Fibroblast of pulmonary artery (primary cell): ENCODE data around the gene BNC2.

Experiments
- DNase-seq: peaks from one replicate; pipeline ENCODE4 v3.0.0-alpha.2; 2010; ENCODE audit warnings: low read depth
- H3K4me3 ChIP-seq: replicated peaks from 2 replicates; pipeline ENCODE4 v1.5.1; 2011; ENCODE audit warnings: low read depth, mild to moderate bottlenecking, control low read depth, low read length, moderate library complexity
- TF ChIP-seq, protein P1 (sequence below): IDR thresholded peaks from 2 replicates; pipeline ENCODE4 v1.5.1; 2011; ENCODE audit warnings: mild to moderate bottlenecking, control low read depth, low read length, inconsistent platforms; ENCODE audit errors: missing control alignments

BNC2 gene

GRCh38 chr9:16608906-16609305 is 261.6 kb downstream of the BNC2 start:
- H3K4me3 ChIP-seq = no peak overlapping the region
- TF ChIP-seq, protein P1, sequence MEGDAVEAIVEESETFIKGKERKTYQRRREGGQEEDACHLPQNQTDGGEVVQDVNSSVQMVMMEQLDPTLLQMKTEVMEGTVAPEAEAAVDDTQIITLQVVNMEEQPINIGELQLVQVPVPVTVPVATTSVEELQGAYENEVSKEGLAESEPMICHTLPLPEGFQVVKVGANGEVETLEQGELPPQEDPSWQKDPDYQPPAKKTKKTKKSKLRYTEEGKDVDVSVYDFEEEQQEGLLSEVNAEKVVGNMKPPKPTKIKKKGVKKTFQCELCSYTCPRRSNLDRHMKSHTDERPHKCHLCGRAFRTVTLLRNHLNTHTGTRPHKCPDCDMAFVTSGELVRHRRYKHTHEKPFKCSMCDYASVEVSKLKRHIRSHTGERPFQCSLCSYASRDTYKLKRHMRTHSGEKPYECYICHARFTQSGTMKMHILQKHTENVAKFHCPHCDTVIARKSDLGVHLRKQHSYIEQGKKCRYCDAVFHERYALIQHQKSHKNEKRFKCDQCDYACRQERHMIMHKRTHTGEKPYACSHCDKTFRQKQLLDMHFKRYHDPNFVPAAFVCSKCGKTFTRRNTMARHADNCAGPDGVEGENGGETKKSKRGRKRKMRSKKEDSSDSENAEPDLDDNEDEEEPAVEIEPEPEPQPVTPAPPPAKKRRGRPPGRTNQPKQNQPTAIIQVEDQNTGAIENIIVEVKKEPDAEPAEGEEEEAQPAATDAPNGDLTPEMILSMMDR = no peak
- DNase-seq = no peak

DNA sequence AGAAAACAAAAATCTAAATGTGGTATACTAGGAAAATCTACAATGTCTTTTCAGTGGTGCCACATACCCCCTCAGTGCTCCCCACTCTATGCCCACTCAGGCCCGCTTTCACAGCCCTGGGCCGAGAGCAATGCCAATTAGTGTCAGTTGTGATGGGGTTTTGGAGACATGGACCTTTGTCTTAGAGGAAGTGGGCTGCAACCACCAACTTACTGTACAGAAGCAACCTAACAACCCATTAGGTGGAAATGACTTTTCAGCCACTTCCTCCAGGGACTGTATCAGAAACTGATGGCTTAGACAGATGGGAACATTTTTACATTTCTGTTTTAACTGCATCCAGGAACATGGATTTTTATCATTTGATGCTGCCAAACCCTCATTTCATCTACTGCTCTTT is 268.0 kb downstream of the BNC2 start:
- TF ChIP-seq, protein P1 = no peak
- H3K4me3 ChIP-seq = no peak overlapping the region
- DNase-seq = no peak

GRCh38 chr9:16601991-16602390 is 268.5 kb downstream of the BNC2 start:
- no peak overlapping the region for H3K4me3 ChIP-seq
- TF ChIP-seq, protein P1 = no peak
- DNase-seq = no peak

DNA sequence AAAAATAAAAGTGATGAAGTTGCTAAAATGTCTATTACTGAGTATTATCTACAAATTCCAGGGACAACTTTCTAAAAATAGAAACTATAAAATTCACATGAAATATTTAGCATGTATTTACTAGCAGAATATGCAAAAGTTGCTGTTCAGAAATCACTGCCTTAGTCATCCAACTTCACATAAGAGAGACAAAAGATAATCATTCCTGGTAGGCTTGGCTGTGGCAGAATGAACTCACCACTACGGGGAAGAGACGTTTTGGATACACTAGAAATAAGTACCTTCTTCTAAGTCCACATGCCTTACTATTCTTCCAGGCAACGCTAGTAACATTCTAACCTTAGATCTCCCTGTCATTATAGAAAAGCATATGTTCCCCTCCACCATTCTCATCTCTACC is 272.2 kb downstream of the BNC2 start:
- TF ChIP-seq, protein P1 = no peak

GRCh38 chr9:16597136-16597535 is 273.3 kb downstream of the BNC2 start:
- no peak overlapping the region for H3K4me3 ChIP-seq
- TF ChIP-seq, protein P1 = no peak
- no peak for DNase-seq

More for the DNA sequence above, 272.2 kb downstream of the BNC2 start:
- H3K4me3 ChIP-seq = no peak overlapping the region
- DNase-seq = peak; percentile 55

GRCh38 chr9:16595227-16595626 is 275.2 kb downstream of the BNC2 start:
- no peak for DNase-seq
- TF ChIP-seq, protein P1 = no peak
- no peak overlapping the region for H3K4me3 ChIP-seq

- no peak for DNase-seq
- TF ChIP-seq, protein P1 = no peak
These were observed 275.7 kb downstream of the BNC2 start for GRCh38 chr9:16594787-16595186.

More at GRCh38 chr9:16594787-16595186, 275.7 kb downstream of the BNC2 start:
- H3K4me3 ChIP-seq = no peak overlapping the region
